Measurements from ENCODE around the gene EFNA5. TPM values are rescaled to one million over a fixed set of nuclear protein-coding genes. Genes with fewer than 3 reads are reported as not detected.

Gene EFNA5
- total and polyA plus RNA-seq, 2 experiments from 2014 or later = 8.5 to 18.8 TPM

GRCh38 chr5:107532916-107533315 is 137.8 kb downstream of the EFNA5 start:
- no peak overlapping the region for H3K27ac ChIP-seq
- TF ChIP-seq CTCF (IDR thresholded peaks at IDR 0.05; ENCODE audit: poor library complexity) (no peak), EZH2 (IDR thresholded peaks at IDR 0.05; ENCODE audit: borderline replicate concordance) (no peak), EZH2phosphoT487 (IDR thresholded peaks at IDR 0.05; ENCODE audit: low read depth, severe bottlenecking, unreplicated experiment) (no peak)
- H3K36me3 ChIP-seq (replicated peaks; ENCODE audit: insufficient read depth, low read depth) = no peaks in the 10 kb centered on the region
- whole genome bisulfite sequencing (ENCODE audit: low lambda C conversion rate, missing lambda C conversion rate) = 91% methylated on average over 7 of the region's 7 CpGs
- H4K20me1 ChIP-seq (ENCODE audit: insufficient read depth, poor library complexity, severe bottlenecking) = peaks cover 3% of the 10 kb centered on the region
- no peak overlapping the region for H3K4me3 ChIP-seq
- DNase-seq (ENCODE audit: low spot score) = no peak
- no peak overlapping the region for H2AFZ ChIP-seq
- H3K4me2 ChIP-seq = no peak overlapping the region
- no peaks in the 10 kb centered on the region for H3K9me3 ChIP-seq (ENCODE audit: low read depth)
- no peaks in the 10 kb centered on the region for H3K27me3 ChIP-seq
- peaks cover 63% of the 10 kb centered on the region for H3K79me2 ChIP-seq
- H3K9me2 ChIP-seq (replicated peaks; ENCODE audit: insufficient read depth) = no peaks in the 10 kb centered on the region
- H3K4me1 ChIP-seq (ENCODE audit: insufficient read depth) = no peaks in the 10 kb centered on the region

- peaks cover 65% of the 10 kb centered on the region for H3K79me2 ChIP-seq
- no peak overlapping the region for H2AFZ ChIP-seq
- no peak for TF ChIP-seq EZH2phosphoT487 (IDR thresholded peaks at IDR 0.05; ENCODE audit: low read depth, severe bottlenecking, unreplicated experiment)
- no peak for TF ChIP-seq CTCF (IDR thresholded peaks at IDR 0.05; ENCODE audit: poor library complexity)
- TF ChIP-seq EZH2 (IDR thresholded peaks at IDR 0.05; ENCODE audit: borderline replicate concordance) = no peak
- no peak overlapping the region for H3K4me2 ChIP-seq
- 77% methylated on average over 10 of the region's 10 CpGs for WGBS (ENCODE audit: low lambda C conversion rate, missing lambda C conversion rate)
- DNase-seq (ENCODE audit: low spot score) = no peak
- no peaks in the 10 kb centered on the region for H3K36me3 ChIP-seq (replicated peaks; ENCODE audit: insufficient read depth, low read depth)
- H3K4me3 ChIP-seq = no peak overlapping the region
- H4K20me1 ChIP-seq (ENCODE audit: insufficient read depth, poor library complexity, severe bottlenecking) = peaks cover 3% of the 10 kb centered on the region
- H3K27me3 ChIP-seq = no peaks in the 10 kb centered on the region
- no peak overlapping the region for H3K27ac ChIP-seq
- no peaks in the 10 kb centered on the region for H3K9me2 ChIP-seq (replicated peaks; ENCODE audit: insufficient read depth)
- H3K4me1 ChIP-seq (ENCODE audit: insufficient read depth) = no peaks in the 10 kb centered on the region
- no peaks in the 10 kb centered on the region for H3K9me3 ChIP-seq (ENCODE audit: low read depth)
Observed at GRCh38 chr5:107532169-107532878, 138.4 kb downstream of the EFNA5 start.

- peaks cover 61% of the 10 kb centered on the region for H3K79me2 ChIP-seq
Observed at GRCh38 chr5:107531308-107531707, 139.4 kb downstream of the EFNA5 start.

More at GRCh38 chr5:107531308-107531707, 139.4 kb downstream of the EFNA5 start:
- no peak overlapping the region for H2AFZ ChIP-seq
- no peaks in the 10 kb centered on the region for H3K36me3 ChIP-seq (replicated peaks; ENCODE audit: insufficient read depth, low read depth)
- no peak for DNase-seq (ENCODE audit: low spot score)
- H3K27ac ChIP-seq = no peak overlapping the region
- no peak for TF ChIP-seq CTCF (IDR thresholded peaks at IDR 0.05; ENCODE audit: poor library complexity)
- no peak for TF ChIP-seq EZH2phosphoT487 (IDR thresholded peaks at IDR 0.05; ENCODE audit: low read depth, severe bottlenecking, unreplicated experiment)
- TF ChIP-seq EZH2 (IDR thresholded peaks at IDR 0.05; ENCODE audit: borderline replicate concordance) = no peak
- H3K9me2 ChIP-seq (replicated peaks; ENCODE audit: insufficient read depth) = no peaks in the 10 kb centered on the region
- no peaks in the 10 kb centered on the region for H3K4me1 ChIP-seq (ENCODE audit: insufficient read depth)
- 87% methylated on average over 7 of the region's 7 CpGs for WGBS (ENCODE audit: low lambda C conversion rate, missing lambda C conversion rate)
- H3K4me3 ChIP-seq = no peak overlapping the region
- H3K4me2 ChIP-seq = no peak overlapping the region
- peaks cover 3% of the 10 kb centered on the region for H4K20me1 ChIP-seq (ENCODE audit: insufficient read depth, poor library complexity, severe bottlenecking)
- no peaks in the 10 kb centered on the region for H3K9me3 ChIP-seq (ENCODE audit: low read depth)
- H3K27me3 ChIP-seq = no peaks in the 10 kb centered on the region
